ENCODE measurements around the gene PHKG1.
A peak's percentile ranks its signal among the peaks of the same experiment; 100 is the strongest.
"Not testable (repeated sequence)": the region's sequence is repeated elsewhere in the genome, so short reads cannot be mapped to it uniquely, and the experiment has no call there.

The PHKG1 gene

GRCh38 chr7:56083150-56083785 is 9.5 kb downstream of the PHKG1 start:
- no peak for DNase-seq (ENCODE audit: low read depth in 3 of 3, low spot score in 1 of 3)

DNA sequence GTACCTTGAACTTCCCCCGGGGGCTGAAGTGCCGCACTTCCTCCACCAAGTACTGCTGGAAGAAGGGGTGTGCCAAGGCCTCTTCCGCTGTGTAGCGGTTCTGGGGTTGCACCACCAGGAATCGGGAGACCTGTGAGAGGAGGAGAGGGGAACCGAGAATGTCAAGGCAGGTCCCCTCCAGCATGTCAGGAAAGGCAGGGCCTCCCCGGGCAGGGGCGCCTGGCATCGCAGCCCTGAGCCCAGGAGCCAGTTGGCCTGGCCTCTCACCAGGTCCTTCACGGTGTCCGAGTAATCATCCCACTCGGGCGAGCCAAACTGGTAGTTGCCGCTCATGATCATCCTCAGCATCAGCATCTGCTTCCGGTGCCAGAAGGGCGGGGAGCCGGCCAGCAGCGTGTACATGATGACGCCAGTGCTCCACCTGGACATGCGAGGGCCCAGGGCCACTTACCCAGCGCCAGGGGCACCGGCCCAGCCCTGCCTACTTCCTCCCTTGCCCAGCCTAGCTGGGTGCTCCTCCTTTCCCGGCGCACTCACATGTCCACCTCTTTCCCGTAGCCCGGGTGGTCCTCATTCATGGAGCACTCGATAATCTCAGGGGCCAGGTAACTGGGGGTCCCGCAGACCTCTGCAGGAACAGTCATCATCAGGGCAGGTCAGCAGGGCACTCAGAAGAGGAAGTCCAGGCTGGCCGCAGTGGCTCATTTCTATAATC is 11.0 kb downstream of the PHKG1 start:
- DNase-seq (ENCODE audit: low read depth in 3 of 3, low spot score in 1 of 3) = no peak

- DNase-seq (ENCODE audit: low read depth in 3 of 3, low spot score in 1 of 3) = not testable (repeated sequence)
Measured at GRCh38 chr7:56080726-56081435, 11.9 kb downstream of the PHKG1 start.

DNA sequence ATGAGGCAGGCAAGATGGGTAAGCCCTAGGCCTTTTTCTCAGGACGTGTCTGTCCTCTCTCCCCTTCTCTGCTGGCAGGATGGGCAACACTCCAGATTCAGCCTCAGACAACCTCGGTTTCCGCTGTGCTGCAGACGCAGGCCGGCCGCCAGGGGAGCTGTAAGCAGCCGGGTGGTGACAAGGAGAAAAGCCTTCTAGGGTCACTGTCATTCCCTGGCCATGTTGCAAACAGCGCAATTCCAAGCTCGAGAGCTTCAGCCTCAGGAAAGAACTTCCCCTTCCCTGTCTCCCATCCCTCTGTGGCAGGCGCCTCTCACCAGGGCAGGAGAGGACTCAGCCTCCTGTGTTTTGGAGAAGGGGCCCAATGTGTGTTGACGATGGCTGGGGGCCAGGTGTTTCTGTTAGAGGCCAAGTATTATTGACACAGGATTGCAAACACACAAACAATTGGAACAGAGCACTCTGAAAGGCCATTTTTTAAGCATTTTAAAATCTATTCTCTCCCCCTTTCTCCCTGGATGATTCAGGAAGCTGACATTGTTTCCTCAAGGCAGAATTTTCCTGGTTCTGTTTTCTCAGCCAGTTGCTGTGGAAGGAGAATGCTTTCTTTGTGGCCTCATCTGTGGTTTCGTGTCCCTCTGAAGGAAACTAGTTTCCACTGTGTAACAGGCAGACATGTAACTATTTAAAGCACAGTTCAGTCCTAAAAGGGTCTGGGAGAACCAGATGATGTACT is 13.1 kb downstream of the PHKG1 start:
- DNase-seq (ENCODE audit: low read depth in 3 of 3, low spot score in 1 of 3) = no peak

DNA sequence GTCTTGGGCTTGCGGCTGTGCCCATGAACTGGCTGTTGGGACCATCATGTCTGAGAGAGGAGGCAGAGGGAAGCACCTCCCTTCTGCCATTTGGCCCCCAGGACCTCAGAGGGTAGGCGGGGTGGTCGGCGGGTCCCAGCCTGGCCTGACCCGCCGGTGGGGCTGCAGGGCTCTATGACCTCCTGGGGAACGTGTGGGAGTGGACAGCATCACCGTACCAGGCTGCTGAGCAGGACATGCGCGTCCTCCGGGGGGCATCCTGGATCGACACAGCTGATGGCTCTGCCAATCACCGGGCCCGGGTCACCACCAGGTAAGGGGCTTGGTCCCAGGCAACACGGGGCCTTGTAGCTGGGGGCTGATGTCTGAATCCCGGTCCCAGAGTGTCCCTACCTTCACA is 14.6 kb downstream of the PHKG1 start:
- no peak for DNase-seq (ENCODE audit: low read depth in 3 of 3, low spot score in 1 of 3)

DNA sequence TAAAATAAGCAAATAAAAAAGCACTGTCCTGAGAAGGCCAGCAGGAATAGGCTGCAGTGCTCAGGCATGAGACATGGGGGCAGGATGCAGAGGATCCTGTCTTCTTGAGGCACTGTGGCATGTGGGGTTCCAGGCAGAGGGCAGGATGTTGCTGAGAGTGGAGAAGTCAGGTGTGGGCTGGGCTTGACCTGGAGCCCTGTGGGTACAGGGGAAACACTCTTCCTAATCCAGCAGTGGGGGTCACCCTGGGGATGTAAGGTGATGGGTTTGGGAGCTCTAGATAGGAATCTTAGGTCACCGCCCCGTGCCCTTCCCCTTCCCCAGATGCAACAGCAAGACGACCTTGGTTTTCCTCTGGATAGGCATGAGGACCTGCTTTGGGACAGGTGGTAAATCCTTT is 15.1 kb downstream of the PHKG1 start:
- DNase-seq (ENCODE audit: low read depth in 3 of 3, low spot score in 1 of 3) = no peak

GRCh38 chr7:56074371-56074791 is 18.4 kb downstream of the PHKG1 start:
- peak; percentile 8 to 42 (median 33) for DNase-seq (ENCODE audit: low read depth in 3 of 3, low spot score in 1 of 3)

DNA sequence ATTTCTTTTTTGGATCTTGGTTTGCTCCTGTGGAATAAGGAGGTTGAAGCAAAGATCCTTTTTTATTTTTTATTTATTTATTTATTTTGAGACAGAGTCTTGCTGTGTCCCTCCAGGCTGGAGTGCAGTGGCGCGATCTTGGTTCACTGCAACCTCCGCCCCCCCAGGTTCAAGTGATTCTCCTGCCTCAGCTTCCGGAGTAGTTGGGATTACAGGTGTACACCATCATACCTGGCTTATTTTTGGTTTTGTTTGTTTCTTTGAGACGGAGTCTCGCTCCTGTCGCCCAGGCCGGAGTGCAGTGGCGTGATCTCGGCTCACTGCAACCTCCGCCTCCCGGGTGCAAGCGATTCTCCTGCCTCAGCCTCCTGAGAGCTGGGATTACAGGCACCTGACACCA is 26.4 kb downstream of the PHKG1 start:
- not testable (repeated sequence) for DNase-seq (ENCODE audit: low read depth in 3 of 3, low spot score in 1 of 3)

GRCh38 chr7:56063882-56064625 is 28.7 kb downstream of the PHKG1 start, which contains the start of gene SUMF2:
Gene SUMF2 (plus strand): TSS chr7:56064286. CDS start chr7:56064312, 26 bp downstream.
- DNase-seq (ENCODE audit: low read depth in 3 of 3, low spot score in 1 of 3) = peak; percentile 78 to 86 (median 80)

- no peak for DNase-seq (ENCODE audit: low read depth in 3 of 3, low spot score in 1 of 3)
Measured at GRCh38 chr7:56063500-56063881, 29.3 kb downstream of the PHKG1 start.

- DNase-seq (ENCODE audit: low read depth in 3 of 3, low spot score in 1 of 3) = no peak
Measured at GRCh38 chr7:56062382-56062781, 30.4 kb downstream of the PHKG1 start.

DNA sequence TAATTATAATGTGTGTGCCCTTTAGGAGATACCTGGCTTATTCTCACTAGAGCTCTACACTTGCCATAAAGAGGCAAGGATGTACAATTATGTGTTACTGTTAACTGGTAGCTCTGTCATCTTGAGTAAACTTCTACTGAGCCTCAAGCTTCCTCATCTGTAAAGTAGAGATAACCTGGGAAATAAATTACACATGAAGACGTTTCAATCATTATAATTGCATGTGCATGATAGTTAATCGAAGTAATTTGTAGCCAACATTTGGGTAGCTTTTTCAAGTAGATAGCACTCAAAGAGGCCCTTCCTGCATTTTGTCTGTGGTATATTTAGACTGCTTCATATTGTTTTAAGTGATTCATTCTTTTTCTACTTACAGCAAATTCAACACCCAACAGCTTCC is 38.8 kb downstream of the PHKG1 start:
- DNase-seq (ENCODE audit: low read depth in 3 of 3, low spot score in 1 of 3) = no peak

DNA sequence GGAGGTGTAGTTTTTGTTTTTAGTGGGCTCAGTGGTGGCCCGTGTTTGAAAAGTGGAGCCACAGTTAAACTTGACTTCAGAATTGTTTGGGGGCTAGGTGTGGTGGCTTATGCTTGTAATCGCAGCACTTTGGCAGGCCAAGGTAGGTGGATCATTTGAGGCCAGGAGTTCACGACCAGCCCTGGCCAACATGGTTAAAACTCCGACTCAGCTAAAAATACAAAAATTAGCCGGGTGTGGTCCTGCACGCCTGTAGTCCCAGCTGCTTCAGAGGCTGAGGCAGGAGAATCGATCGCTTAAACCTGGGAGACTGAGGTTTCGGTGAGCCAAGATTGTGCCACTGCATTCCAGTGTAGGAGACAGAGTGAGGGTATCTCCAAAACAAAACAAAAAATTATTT is 39.4 kb downstream of the PHKG1 start:
- DNase-seq (ENCODE audit: low read depth in 3 of 3, low spot score in 1 of 3) = no peak

DNA sequence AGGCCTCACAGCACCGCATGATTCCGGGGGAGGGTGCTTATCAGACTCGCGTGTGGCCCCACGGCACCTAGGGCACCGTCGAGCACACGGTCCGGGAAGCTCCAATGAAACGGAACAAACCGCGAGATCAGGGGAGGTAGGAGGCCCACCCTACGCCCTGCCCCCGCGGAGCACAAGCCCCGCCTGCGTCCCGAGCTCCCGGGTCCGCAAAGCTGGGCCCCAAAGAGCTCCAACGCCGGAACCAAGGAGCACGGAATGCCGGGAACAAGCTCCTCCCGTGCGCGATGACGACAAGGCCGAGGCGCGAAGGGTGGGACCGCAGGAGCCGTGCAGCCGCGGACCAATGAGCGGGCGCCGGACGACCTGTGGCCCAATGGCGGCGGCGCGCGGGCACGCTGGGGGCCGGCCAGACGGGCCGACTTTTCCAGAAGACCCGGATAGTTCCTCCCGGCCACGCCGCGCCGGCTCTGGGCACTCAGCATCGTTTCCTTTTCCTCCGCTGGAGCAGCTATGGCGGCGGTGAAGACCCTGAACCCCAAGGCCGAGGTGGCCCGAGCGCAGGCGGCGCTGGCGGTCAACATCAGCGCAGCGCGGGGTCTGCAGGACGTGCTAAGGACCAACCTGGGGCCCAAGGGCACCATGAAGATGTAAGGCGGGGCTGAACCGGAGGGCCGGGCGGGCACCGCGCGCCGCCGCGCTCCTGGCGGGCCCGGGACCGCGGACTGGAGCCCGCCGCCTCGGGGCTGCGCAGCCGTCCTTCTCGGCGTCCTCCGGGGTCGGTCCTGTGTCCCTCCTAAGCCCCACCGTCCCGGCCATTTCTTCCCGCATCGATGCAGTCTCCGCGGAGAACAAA is 41.2 kb downstream of the PHKG1 start, which contains the start of the genes CCT6A and PSPH:
Gene CCT6A (plus strand): TSS at position 427 of the 853 bp plus-strand sequence. CDS start 84 bp downstream, at position 511.
Gene PSPH (minus strand): TSS at position 106 of the 853 bp plus-strand sequence. CDS start 30,232 bp downstream, outside the sequence.
- peak; percentile 71 to 84 (median 74) for DNase-seq (ENCODE audit: low read depth in 3 of 3, low spot score in 1 of 3)

GRCh38 chr7:56051053-56051338 is 41.8 kb downstream of the PHKG1 start:
- DNase-seq (ENCODE audit: low read depth in 3 of 3, low spot score in 1 of 3) = no peak

DNA sequence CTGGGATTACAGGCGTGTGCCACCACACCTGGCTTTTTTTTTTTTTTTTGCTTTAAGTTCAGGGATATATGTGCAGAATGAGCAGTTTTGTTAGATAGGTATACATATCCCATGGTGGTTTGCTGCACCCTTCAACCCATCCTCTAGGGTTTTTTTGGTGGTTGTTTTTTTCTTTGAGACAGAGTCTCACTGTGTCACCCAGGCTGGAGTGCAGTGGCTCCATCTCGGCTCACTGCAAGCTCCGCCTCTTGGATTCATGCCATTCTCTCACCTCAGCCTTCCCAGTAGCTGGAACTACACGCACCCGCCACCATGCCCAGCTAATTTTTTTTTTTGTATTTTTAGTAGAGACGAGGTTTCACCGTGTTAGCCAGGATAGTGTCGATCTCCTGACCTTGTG is 44.0 kb downstream of the PHKG1 start:
- not testable (repeated sequence) for DNase-seq (ENCODE audit: low read depth in 3 of 3, low spot score in 1 of 3)

GRCh38 chr7:56048245-56048644 is 44.5 kb downstream of the PHKG1 start:
- no peak for DNase-seq (ENCODE audit: low read depth in 3 of 3, low spot score in 1 of 3)

- DNase-seq (ENCODE audit: low read depth in 3 of 3, low spot score in 1 of 3) = not testable (repeated sequence)
Measured at GRCh38 chr7:56047446-56048116, 45.2 kb downstream of the PHKG1 start.
